Measurements from ENCODE around the gene LDLRAD4.

Gene LDLRAD4

GRCh38 chr18:13534631-13535030 lies 316.1 kb downstream of the LDLRAD4 start:
- no peak for TF ChIP-seq CTCF (IDR thresholded peaks at IDR 0.05)
- no peaks in the 10 kb centered on the region for H3K4me1 ChIP-seq

GRCh38 chr18:13536578-13536977 lies 318.0 kb downstream of the LDLRAD4 start:
- Histone ChIP-seq H3K4me3 (ENCODE audit: low read depth, low read length) (no peak overlapping the region), H3K79me2 (no peaks in the 10 kb centered on the region), H3K9ac (no peak overlapping the region), H3K27ac (no peak overlapping the region), H3K36me3 (ENCODE audit: control insufficient read depth, insufficient read depth, low read length) (no peaks in the 10 kb centered on the region), H2AFZ (no peak overlapping the region), H3K4me2 (ENCODE audit: low read length) (no peak overlapping the region), H3K4me1 (no peaks in the 10 kb centered on the region), H3K9me3 (ENCODE audit: control insufficient read depth, low read length) (no peaks in the 10 kb centered on the region), H3K27me3 (ENCODE audit: control insufficient read depth, insufficient read depth, low read length) (no peaks in the 10 kb centered on the region)
- TF ChIP-seq CTCF (IDR thresholded peaks at IDR 0.05), result no peak

More at GRCh38 chr18:13534631-13535030, 316.1 kb downstream of the LDLRAD4 start:
- no peaks in the 10 kb centered on the region for H3K9me3 ChIP-seq (ENCODE audit: control insufficient read depth, low read length)
- no peak overlapping the region for H3K4me3 ChIP-seq (ENCODE audit: low read depth, low read length)
- no peaks in the 10 kb centered on the region for H3K79me2 ChIP-seq
- H3K27ac ChIP-seq, result no peak overlapping the region
- no peak overlapping the region for H2AFZ ChIP-seq
- H3K9ac ChIP-seq, result no peak overlapping the region
- H3K36me3 ChIP-seq (ENCODE audit: control insufficient read depth, insufficient read depth, low read length), result no peaks in the 10 kb centered on the region
- no peak overlapping the region for H3K4me2 ChIP-seq (ENCODE audit: low read length)
- no peaks in the 10 kb centered on the region for H3K27me3 ChIP-seq (ENCODE audit: control insufficient read depth, insufficient read depth, low read length)

GRCh38 chr18:13537022-13537780 lies 318.6 kb downstream of the LDLRAD4 start:
- no peak overlapping the region for H3K27ac ChIP-seq
- no peaks in the 10 kb centered on the region for H3K9me3 ChIP-seq (ENCODE audit: control insufficient read depth, low read length)
- H3K4me3 ChIP-seq (ENCODE audit: low read depth, low read length), result no peak overlapping the region
- no peaks in the 10 kb centered on the region for H3K27me3 ChIP-seq (ENCODE audit: control insufficient read depth, insufficient read depth, low read length)
- no peaks in the 10 kb centered on the region for H3K79me2 ChIP-seq
- H3K9ac ChIP-seq, result no peak overlapping the region
- no peak overlapping the region for H3K4me2 ChIP-seq (ENCODE audit: low read length)
- H3K4me1 ChIP-seq, result no peaks in the 10 kb centered on the region
- H2AFZ ChIP-seq, result no peak overlapping the region
- no peak for TF ChIP-seq CTCF (IDR thresholded peaks at IDR 0.05)
- H3K36me3 ChIP-seq (ENCODE audit: control insufficient read depth, insufficient read depth, low read length), result no peaks in the 10 kb centered on the region

GRCh38 chr18:13538630-13539029 lies 320.1 kb downstream of the LDLRAD4 start:
- no peaks in the 10 kb centered on the region for H3K4me1 ChIP-seq
- no peak overlapping the region for H3K9ac ChIP-seq
- H3K4me2 ChIP-seq (ENCODE audit: low read length), result no peak overlapping the region
- no peak for TF ChIP-seq CTCF (IDR thresholded peaks at IDR 0.05)
- no peak overlapping the region for H3K4me3 ChIP-seq (ENCODE audit: low read depth, low read length)
- no peaks in the 10 kb centered on the region for H3K36me3 ChIP-seq (ENCODE audit: control insufficient read depth, insufficient read depth, low read length)
- no peak overlapping the region for H2AFZ ChIP-seq
- no peaks in the 10 kb centered on the region for H3K27me3 ChIP-seq (ENCODE audit: control insufficient read depth, insufficient read depth, low read length)
- no peaks in the 10 kb centered on the region for H3K9me3 ChIP-seq (ENCODE audit: control insufficient read depth, low read length)
- no peaks in the 10 kb centered on the region for H3K79me2 ChIP-seq
- H3K27ac ChIP-seq, result no peak overlapping the region

GRCh38 chr18:13539050-13539449 lies 320.5 kb downstream of the LDLRAD4 start:
- TF ChIP-seq CTCF (IDR thresholded peaks at IDR 0.05), result no peak
- no peaks in the 10 kb centered on the region for H3K9me3 ChIP-seq (ENCODE audit: control insufficient read depth, low read length)
- no peaks in the 10 kb centered on the region for H3K79me2 ChIP-seq
- H3K36me3 ChIP-seq (ENCODE audit: control insufficient read depth, insufficient read depth, low read length), result no peaks in the 10 kb centered on the region
- H3K4me2 ChIP-seq (ENCODE audit: low read length), result no peak overlapping the region
- no peak overlapping the region for H3K4me3 ChIP-seq (ENCODE audit: low read depth, low read length)
- H2AFZ ChIP-seq, result no peak overlapping the region
- no peaks in the 10 kb centered on the region for H3K27me3 ChIP-seq (ENCODE audit: control insufficient read depth, insufficient read depth, low read length)
- H3K9ac ChIP-seq, result no peak overlapping the region
- H3K27ac ChIP-seq, result no peak overlapping the region
- H3K4me1 ChIP-seq, result no peaks in the 10 kb centered on the region
